Heart right ventricle (tissue), 16 donors: Measurements from ENCODE around the gene PRKCSH. TPM values are rescaled to one million over a fixed set of nuclear protein-coding genes. Genes with fewer than 3 reads are reported as not detected.

Experiments
- ATAC-seq, 8 donors: fragments of 200-7000 bp; cut with Tn5 transposase; one replicate each; pipeline ENCODE4 v1.9.1; 2020; ENCODE audit warnings: mild to moderate bottlenecking in 8 of 8, moderate library complexity in 8 of 8, moderate number of reproducible peaks in 1 of 8
- DNase-seq, 2 donors: peaks; one replicate each; pipeline ENCODE4 v3.0.0-alpha.2; 2020
- H3K27ac ChIP-seq, 10 donors: fragments of 200-600 bp; sonication (generic) in 2 of 10; one replicate each; pipeline versions ENCODE4 v1.5.0 to v1.8.0; 2020 to 2022; ENCODE audit warnings: mild to moderate bottlenecking in 3 of 10
- H3K27me3 ChIP-seq, 7 donors: fragments of 200-600 bp; one replicate each; pipeline ENCODE4 v1.8.0; 2021 to 2022; ENCODE audit warnings: mild to moderate bottlenecking in 2 of 7
- H3K36me3 ChIP-seq, 9 donors: fragments of 200-600 bp; sonication (generic) in 1 of 9; one replicate each; pipeline versions ENCODE4 v1.5.0 to v1.8.0; 2020 to 2022; ENCODE audit warnings: mild to moderate bottlenecking in 2 of 9
- H3K4me1 ChIP-seq, 9 donors: fragments of 200-600 bp; sonication (generic) in 1 of 9; one replicate each; pipeline versions ENCODE4 v1.5.0 to v1.8.0; 2020 to 2022; ENCODE audit warnings: mild to moderate bottlenecking in 4 of 9
- H3K4me3 ChIP-seq, 10 donors: fragments of 200-600 bp; sonication (generic) in 2 of 10; one replicate each; pipeline versions ENCODE4 v1.5.0 to v1.8.0; 2020 to 2022; ENCODE audit warnings: mild to moderate bottlenecking in 7 of 10, moderate library complexity in 2 of 10
- H3K9me3 ChIP-seq, 11 donors: fragments of 200-600 bp in 10 of 11; sonication (generic) in 2 of 11; one replicate each; pipeline versions ENCODE4 v1.5.0 to v1.8.0; 2013 to 2022; ENCODE audit warnings: mild to moderate bottlenecking in 2 of 11, control low read depth in 1 of 11, moderate library complexity in 1 of 11
- WGBS, 2 donors: extraction: QIAGEN DNeasy Blood & Tissue Kit; methylation state at CpG; one replicate each; pipeline ENCODE4 v1.1.7; 2013; ENCODE audit warnings: inconsistent platforms in 1 of 2; 5-methylcytosine and 5-hydroxymethylcytosine counted together
- intact Hi-C, 10 donors: fragments of 100-400 bp; cut with DNase I; formaldehyde crosslinking; loops; one replicate each; pipeline versions ENCODE4 v1.11.1 to v1.14.2; 2022
- polyA plus RNA-seq, 2 donors: library from polyadenylated mRNA; stranded (reverse); fragments of 200-250 nt; gene quantifications; one replicate each; pipeline ENCODE4 v1.2.3, GENCODE V29; 2013
- total RNA-seq, 10 donors: library from RNA; stranded (reverse); fragmentation: NEBNext Ultra II Directional in 3 of 10; extraction: Animal tissue kit (Norgen Biotek cat#: 25700) in 3 of 10; gene quantifications; one replicate each; pipeline versions ENCODE4 v1.2.1 to v1.2.4, GENCODE V29; 2021 to 2023
- TF ChIP-seq, protein P1 (sequence below), 9 donors: fragments of 200-600 bp; sonication (generic) in 2 of 9; IDR thresholded peaks; one replicate each; pipeline versions ENCODE4 v1.5.0 to v1.8.0; 2021 to 2022; ENCODE audit warnings: antibody characterized with exemption in 9 of 9, mild to moderate bottlenecking in 5 of 9, moderate library complexity in 1 of 9
- donor health status: Arrhythmogenic right ventricular cardiomyopathy.
- donor health status: ischemic (EF 13 %, LVEDD 7.1; RV severe dilation, severe dysfunction).
- donor health status: healthy with polysubstance abuse.
- donor health status: DM: no; HTN: yes; CAD: no.
- donor health status: DM: no; HTN: no; CAD: no.
- donor health status: ischemic (EF 25% LVEDD 6.9; RV normal size, moderate dysfunction).
- donor health status: ischemic (EF 25% LVEDD 5.7; RV mildly dilated, moderate dysfunction).
- donor health status: healthy.
- donor health status: DM: yes; HTN: yes; CAD: no.
- donor health status: Ischemic cardiomyopathy.
- donor health status: ischemic (EF 35%, LVEDD 5.7; RV mildly dilated, moderate dysfunction).
- donor health status: nonischemic (EF 11% LVEDD 7.7; RV severe dilation, severe dysfunction).
- donor health status: DM: yes; HTN: yes; CAD: no.
- donor health status: PGD.
- donor health status: ischemic (EF 29% LVEDD 5.4; RV normal size, mild dysfunction).
- donor health status: nonischemic (EF 23%, LVEDD 6.1; RV moderate dilation, normal function).

PRKCSH gene
- total and polyA plus RNA-seq, 12 donors: 84.3 to 177 (median 116) TPM

DNA sequence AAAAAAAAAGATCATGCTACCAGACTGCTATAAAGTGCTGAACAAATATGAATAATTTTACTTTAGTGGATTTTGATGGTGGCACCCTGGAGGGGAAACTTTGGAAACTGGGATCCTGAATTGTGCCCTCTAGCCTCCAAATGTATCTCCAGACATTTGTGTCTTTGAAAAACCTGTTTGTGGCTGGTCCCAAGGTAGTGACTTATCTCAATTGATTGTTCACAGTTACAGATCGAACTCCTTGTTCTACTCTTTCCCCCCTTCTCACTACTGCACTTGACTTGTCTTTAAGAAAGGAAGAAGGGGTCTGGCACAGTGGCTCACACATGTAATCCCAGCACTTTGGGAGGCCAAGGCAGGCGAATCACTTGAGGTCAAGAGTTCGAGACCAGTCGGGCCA is 26.8 kb upstream of the PRKCSH start:
- WGBS, 2 donors: 88 to 92% methylated on average over 4 of the region's 4 CpGs
- peaks cover 0 to 28% (median 13%) of the 10 kb centered on the region in 7 donors for H3K27me3 ChIP-seq

DNA sequence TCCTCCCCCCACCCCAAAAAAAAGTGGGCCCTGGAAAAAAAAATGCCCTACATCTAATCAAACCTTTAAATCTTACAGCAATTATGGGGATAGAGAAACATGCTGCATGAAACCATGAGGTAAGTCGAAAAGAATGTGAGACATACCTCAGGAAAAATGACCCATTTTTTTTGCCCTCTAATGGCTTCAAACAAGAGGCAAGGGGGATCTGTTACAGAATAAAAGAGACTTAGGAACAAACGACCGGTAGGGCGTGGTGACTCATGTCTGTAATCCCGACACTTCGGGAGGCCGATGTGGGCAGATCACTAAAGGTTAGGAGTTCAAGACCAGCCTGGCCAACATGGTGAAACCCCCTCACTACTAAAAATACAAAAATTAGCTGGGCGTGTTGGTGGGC is 24.8 kb upstream of the PRKCSH start:
- WGBS, 2 donors: 74 to 77% methylated on average over 8 of the region's 8 CpGs
- ATAC-seq (no peak), DNase-seq (no peak)
- Histone ChIP-seq H3K4me1 (peaks cover 0 to 13% (median 4%) of the 10 kb centered on the region in 9 donors), H3K9me3 (no peaks in the 10 kb centered on the region), H3K4me3 (no peak overlapping the region), H3K27me3 (peaks cover 0 to 26% (median 17%) of the 10 kb centered on the region in 7 donors), H3K27ac (no peak overlapping the region), H3K36me3 (no peaks in the 10 kb centered on the region)
- intact Hi-C loops: no loop called here
- TF ChIP-seq, protein P1, sequence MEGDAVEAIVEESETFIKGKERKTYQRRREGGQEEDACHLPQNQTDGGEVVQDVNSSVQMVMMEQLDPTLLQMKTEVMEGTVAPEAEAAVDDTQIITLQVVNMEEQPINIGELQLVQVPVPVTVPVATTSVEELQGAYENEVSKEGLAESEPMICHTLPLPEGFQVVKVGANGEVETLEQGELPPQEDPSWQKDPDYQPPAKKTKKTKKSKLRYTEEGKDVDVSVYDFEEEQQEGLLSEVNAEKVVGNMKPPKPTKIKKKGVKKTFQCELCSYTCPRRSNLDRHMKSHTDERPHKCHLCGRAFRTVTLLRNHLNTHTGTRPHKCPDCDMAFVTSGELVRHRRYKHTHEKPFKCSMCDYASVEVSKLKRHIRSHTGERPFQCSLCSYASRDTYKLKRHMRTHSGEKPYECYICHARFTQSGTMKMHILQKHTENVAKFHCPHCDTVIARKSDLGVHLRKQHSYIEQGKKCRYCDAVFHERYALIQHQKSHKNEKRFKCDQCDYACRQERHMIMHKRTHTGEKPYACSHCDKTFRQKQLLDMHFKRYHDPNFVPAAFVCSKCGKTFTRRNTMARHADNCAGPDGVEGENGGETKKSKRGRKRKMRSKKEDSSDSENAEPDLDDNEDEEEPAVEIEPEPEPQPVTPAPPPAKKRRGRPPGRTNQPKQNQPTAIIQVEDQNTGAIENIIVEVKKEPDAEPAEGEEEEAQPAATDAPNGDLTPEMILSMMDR (IDR thresholded peaks at IDR 0.05): no peak

More for the DNA sequence above, 26.8 kb upstream of the PRKCSH start:
- H3K27ac ChIP-seq: no peak overlapping the region
- TF ChIP-seq, protein P1 (IDR thresholded peaks at IDR 0.05): no peak
- DNase-seq: no peak
- peaks cover 0 to 20% (median 7%) of the 10 kb centered on the region in 9 donors for H3K4me1 ChIP-seq
- no peaks in the 10 kb centered on the region for H3K9me3 ChIP-seq
- intact Hi-C loops: loop anchor here in 2 of 10 donors (10.0 kb wide), 1 partner anchor 114 kb away; the partner anchor contains the start of gene TSPAN16 (in 2 of the 2)
- ATAC-seq: no peak
- no peak overlapping the region for H3K4me3 ChIP-seq
- no peaks in the 10 kb centered on the region for H3K36me3 ChIP-seq

DNA sequence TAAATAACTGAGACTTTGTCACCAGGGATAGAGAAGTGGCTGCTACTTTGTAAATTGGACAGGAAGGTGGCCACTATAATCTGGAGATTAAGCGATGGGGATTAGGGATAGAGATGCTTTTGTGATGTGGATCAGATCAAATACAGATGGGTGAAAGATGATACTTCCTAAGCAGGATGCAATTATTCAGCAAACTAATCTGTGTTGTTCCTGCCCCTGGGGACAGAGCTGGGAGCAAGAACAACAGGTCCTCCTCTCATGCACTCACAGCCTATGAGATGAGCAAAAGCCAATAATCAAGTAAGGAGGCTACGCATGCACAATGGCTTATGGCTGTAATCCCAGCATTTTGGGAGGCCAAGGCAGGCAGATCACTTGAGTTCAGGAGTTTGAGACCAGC is 20.9 kb upstream of the PRKCSH start:
- intact Hi-C loops: no loop called here
- WGBS, 2 donors: 90 to 91% methylated on average over 2 of the region's 2 CpGs
- Histone ChIP-seq H3K9me3 (no peaks in the 10 kb centered on the region), H3K36me3 (no peaks in the 10 kb centered on the region), H3K4me3 (no peak overlapping the region), H3K27ac (no peak overlapping the region), H3K4me1 (peaks cover 0 to 12% (median 10%) of the 10 kb centered on the region in 9 donors), H3K27me3 (peaks cover 6 to 45% (median 34%) of the 10 kb centered on the region in 7 donors)
- ATAC-seq (no peak), DNase-seq (no peak)
- TF ChIP-seq, protein P1 (IDR thresholded peaks at IDR 0.05): no peak

DNA sequence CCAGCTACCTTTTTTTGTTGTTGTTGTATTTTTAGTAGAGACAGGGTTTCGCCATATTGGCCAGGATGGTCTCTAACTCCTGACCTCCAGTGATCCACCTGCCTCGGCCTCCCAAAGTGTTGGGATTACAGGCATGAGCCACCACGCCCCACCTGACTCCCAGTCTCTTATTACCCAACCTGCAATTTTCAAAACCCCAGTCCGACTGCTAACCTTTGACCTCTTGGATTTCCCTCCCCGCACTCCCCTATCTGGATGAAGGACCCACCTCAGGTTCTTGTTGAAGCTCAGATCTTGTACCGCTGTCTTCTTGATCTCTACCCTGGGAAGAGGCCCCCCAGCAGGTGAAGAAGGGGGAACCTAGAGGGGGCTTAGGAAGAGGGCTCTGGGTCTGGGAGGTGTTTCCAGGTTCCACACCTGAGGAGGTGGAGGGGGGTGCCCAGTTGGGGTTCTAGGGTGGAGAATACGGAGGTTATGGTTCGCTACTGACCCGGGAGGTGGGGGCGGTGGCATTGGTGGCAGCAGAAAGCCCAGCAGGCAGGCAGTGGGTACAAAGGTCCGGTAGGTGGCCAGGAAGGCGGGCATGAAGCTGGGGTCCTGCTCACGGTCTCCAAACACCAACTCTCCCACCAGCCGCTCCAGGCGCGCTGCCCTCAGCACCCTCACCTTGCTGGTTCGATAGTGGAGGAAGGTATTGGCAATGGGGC is 18.9 kb upstream of the PRKCSH start:
- peaks cover 6 to 56% (median 51%) of the 10 kb centered on the region in 7 donors for H3K27me3 ChIP-seq
- no peak for DNase-seq
- no peak overlapping the region for H3K4me3 ChIP-seq
- ATAC-seq: no peak
- 91% methylated on average over 17 of the region's 17 CpGs for WGBS, 2 donors
- no peak overlapping the region for H3K27ac ChIP-seq
- H3K9me3 ChIP-seq: no peaks in the 10 kb centered on the region
- H3K36me3 ChIP-seq: no peaks in the 10 kb centered on the region
- peaks cover 2 to 32% (median 23%) of the 10 kb centered on the region in 9 donors for H3K4me1 ChIP-seq
- TF ChIP-seq, protein P1 (IDR thresholded peaks at IDR 0.05): no peak
- intact Hi-C loops: no loop called here
